Astrocyte (in vitro differentiated cells and primary cell): ENCODE results near the gene FHIT. TPM values are rescaled to one million over a fixed set of nuclear protein-coding genes. Genes with fewer than 3 reads are reported as not detected.

Source experiments
- DNase-seq: peaks from one replicate; pipeline ENCODE4 v3.0.0-alpha.2; 2010; ENCODE audit warnings: low read depth
- FAIRE-seq: peaks from 2 replicates; lab custom pipeline; 2011; peaks lifted over from hg19 to GRCh38; lab: Jason Lieb, UNC
- H2AFZ ChIP-seq: 2 replicates; pipeline ENCODE4 v1.6.0; 2012; ENCODE audit warnings: low read depth, low read length, inconsistent platforms
- H3K27ac ChIP-seq: 2 replicates; pipeline ENCODE4 v1.5.1; 2011; ENCODE audit warnings: low read depth, low read length, inconsistent platforms
- H3K27me3 ChIP-seq: 2 replicates; pipeline ENCODE4 v1.6.0; 2011; ENCODE audit warnings: low read length, inconsistent platforms; ENCODE audit not compliant: insufficient read depth
- H3K36me3 ChIP-seq: 2 replicates; pipeline ENCODE4 v1.5.1; 2011; ENCODE audit warnings: low read length, inconsistent platforms; ENCODE audit not compliant: insufficient read depth
- H3K4me1 ChIP-seq: 2 replicates; pipeline ENCODE4 v1.5.1; 2011; ENCODE audit warnings: low read length, inconsistent platforms; ENCODE audit not compliant: insufficient read depth
- H3K4me2 ChIP-seq: 2 replicates; pipeline ENCODE4 v1.6.0; 2012; ENCODE audit warnings: low read length, inconsistent platforms
- H3K4me3 ChIP-seq: 2 replicates; pipeline ENCODE4 v1.5.1; 2011; ENCODE audit warnings: low read depth, mild to moderate bottlenecking, low read length, inconsistent platforms; ENCODE audit not compliant: insufficient read depth
- H3K79me2 ChIP-seq: 2 replicates; pipeline ENCODE4 v1.6.0; 2012; ENCODE audit warnings: mild to moderate bottlenecking, low read length, inconsistent platforms; ENCODE audit not compliant: insufficient read depth
- H3K9ac ChIP-seq: 2 replicates; pipeline ENCODE4 v1.6.0; 2012; ENCODE audit warnings: mild to moderate bottlenecking, low read length, inconsistent platforms
- H3K9me3 ChIP-seq: 2 replicates; pipeline ENCODE4 v1.5.1; 2012; ENCODE audit warnings: low read depth, mild to moderate bottlenecking, low read length, inconsistent platforms; ENCODE audit not compliant: insufficient read depth
- H4K20me1 ChIP-seq: 2 replicates; pipeline ENCODE4 v1.6.0; 2012; ENCODE audit warnings: low read length, inconsistent platforms; ENCODE audit not compliant: insufficient read depth
- H3K27ac Mint-ChIP-seq: one replicate; pipeline ENCODE4 v1.8.0; 2021; ENCODE audit warnings: mild to moderate bottlenecking, mixed read lengths; ENCODE audit not compliant: unreplicated experiment
- H3K27me3 Mint-ChIP-seq: one replicate; pipeline ENCODE4 v1.8.0; 2021; ENCODE audit warnings: low read depth, mixed read lengths; ENCODE audit not compliant: unreplicated experiment
- H3K36me3 Mint-ChIP-seq: one replicate; pipeline ENCODE4 v1.8.0; 2021; ENCODE audit warnings: low read depth, mixed read lengths; ENCODE audit not compliant: unreplicated experiment
- H3K4me1 Mint-ChIP-seq: one replicate; pipeline ENCODE4 v1.8.0; 2021; ENCODE audit warnings: low read depth, mixed read lengths; ENCODE audit not compliant: unreplicated experiment
- H3K4me3 Mint-ChIP-seq: one replicate; pipeline ENCODE4 v1.8.0; 2021; ENCODE audit warnings: mild to moderate bottlenecking, moderate library complexity, mixed read lengths; ENCODE audit not compliant: unreplicated experiment
- H3K9me3 Mint-ChIP-seq: one replicate; pipeline ENCODE4 v1.8.0; 2021; ENCODE audit warnings: mild to moderate bottlenecking, mixed read lengths; ENCODE audit not compliant: unreplicated experiment
- EZH2 ChIP-seq: IDR thresholded peaks from 2 replicates; pipeline ENCODE4 v1.6.1; 2012; ENCODE audit warnings: mild to moderate bottlenecking, low read length, inconsistent platforms; ENCODE audit not compliant: insufficient read depth
- total RNA-seq: library from RNA; stranded (reverse); gene quantifications from 2 replicates; pipeline ENCODE4 v1.2.1, GENCODE V29; 2021
- TF ChIP-seq, protein P1 (sequence below): IDR thresholded peaks from 2 replicates; pipeline ENCODE4 v1.5.1; 2011; ENCODE audit warnings: low read depth, mild to moderate bottlenecking, inconsistent platforms, low read length, moderate library complexity; ENCODE audit not compliant: insufficient read depth

Gene FHIT
- total RNA-seq, 1 donor from 2014 or later: 6.7 TPM

DNA sequence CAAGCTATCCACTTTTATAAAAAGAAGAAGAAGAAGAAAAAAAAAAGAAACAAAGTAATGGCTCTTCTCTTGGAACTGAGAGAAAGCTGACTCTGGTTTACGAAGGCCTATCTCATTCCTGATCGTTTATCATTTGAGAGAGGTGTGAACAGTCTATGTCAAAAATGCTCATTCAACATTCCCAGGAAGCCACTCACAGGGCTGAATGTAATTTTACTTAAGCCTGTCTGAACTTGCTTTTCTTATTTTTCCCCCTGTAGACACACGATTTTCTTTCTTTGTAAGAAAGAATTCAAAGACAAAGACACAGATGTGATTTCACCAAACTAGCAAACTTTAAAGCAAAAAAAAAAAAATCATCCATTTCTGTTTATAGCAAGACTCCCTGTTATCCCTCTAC, 805.8 kb downstream of the FHIT start:
- no peaks in the 10 kb centered on the region for H3K79me2 ChIP-seq
- no peaks in the 10 kb centered on the region for H3K4me1 ChIP-seq
- TF ChIP-seq, protein P1, sequence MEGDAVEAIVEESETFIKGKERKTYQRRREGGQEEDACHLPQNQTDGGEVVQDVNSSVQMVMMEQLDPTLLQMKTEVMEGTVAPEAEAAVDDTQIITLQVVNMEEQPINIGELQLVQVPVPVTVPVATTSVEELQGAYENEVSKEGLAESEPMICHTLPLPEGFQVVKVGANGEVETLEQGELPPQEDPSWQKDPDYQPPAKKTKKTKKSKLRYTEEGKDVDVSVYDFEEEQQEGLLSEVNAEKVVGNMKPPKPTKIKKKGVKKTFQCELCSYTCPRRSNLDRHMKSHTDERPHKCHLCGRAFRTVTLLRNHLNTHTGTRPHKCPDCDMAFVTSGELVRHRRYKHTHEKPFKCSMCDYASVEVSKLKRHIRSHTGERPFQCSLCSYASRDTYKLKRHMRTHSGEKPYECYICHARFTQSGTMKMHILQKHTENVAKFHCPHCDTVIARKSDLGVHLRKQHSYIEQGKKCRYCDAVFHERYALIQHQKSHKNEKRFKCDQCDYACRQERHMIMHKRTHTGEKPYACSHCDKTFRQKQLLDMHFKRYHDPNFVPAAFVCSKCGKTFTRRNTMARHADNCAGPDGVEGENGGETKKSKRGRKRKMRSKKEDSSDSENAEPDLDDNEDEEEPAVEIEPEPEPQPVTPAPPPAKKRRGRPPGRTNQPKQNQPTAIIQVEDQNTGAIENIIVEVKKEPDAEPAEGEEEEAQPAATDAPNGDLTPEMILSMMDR: no peak
- no peak for TF ChIP-seq EZH2
- H3K36me3 ChIP-seq: no peaks in the 10 kb centered on the region
- H3K4me1 Mint-ChIP-seq: no peaks in the 10 kb centered on the region
- FAIRE-seq (no peak), DNase-seq (no peak)
- H3K27ac ChIP-seq: no peak overlapping the region
- no peaks in the 10 kb centered on the region for H3K36me3 Mint-ChIP-seq
- no peak overlapping the region for H3K4me3 ChIP-seq
- no peaks in the 10 kb centered on the region for H4K20me1 ChIP-seq
- no peak overlapping the region for H3K4me3 Mint-ChIP-seq
- H3K27me3 Mint-ChIP-seq: no peaks in the 10 kb centered on the region
- no peak overlapping the region for H3K9ac ChIP-seq
- H2AFZ ChIP-seq: no peak overlapping the region
- no peaks in the 10 kb centered on the region for H3K9me3 Mint-ChIP-seq
- no peaks in the 10 kb centered on the region for H3K27me3 ChIP-seq
- H3K27ac Mint-ChIP-seq: no peak overlapping the region
- no peaks in the 10 kb centered on the region for H3K9me3 ChIP-seq
- no peak overlapping the region for H3K4me2 ChIP-seq

DNA sequence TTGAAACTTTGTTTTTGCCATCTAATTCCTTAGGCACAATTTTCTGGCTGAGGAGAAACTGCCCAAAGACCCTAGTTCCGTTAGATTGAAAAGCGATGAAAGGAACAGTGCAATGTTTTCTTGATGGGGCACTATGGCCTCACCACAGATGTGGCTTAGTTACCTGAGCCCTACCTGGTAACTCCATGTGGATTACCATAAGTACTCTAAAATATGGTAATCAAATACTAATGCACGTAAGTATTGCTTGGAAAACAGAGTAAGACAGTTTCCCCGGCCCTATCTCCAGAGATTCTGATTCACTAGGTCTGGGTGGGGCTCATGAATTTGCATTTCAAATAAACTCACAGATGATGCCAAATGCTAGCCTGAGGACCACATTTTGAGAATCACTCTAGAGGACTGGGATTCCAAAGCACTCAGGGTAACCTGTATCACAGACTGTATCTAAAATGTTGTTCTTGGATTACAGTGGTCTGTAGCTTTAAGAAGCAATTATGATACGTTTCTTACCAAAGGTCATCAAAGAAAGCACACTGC, 806.3 kb downstream of the FHIT start:
- no peaks in the 10 kb centered on the region for H3K36me3 Mint-ChIP-seq
- FAIRE-seq: no peak

DNA sequence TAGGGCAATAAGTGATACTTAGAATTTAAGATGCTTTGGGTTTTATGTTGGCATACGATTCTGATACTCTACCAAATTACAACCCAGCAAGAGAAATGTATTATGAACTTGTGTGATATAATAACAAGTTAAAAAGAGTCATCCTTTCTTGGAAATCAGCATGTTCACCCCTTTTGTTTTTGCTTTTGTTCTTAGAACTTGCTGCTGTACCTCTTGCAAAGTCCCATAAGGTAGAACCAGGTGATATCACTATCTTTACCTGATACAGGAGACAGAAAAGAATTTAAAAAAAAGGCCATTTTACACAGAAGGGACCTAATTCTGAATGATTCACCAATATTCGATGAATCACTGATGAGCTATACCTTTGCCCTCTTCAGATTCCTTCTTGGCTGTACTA, 810.4 kb downstream of the FHIT start:
- FAIRE-seq (no peak), DNase-seq (no peak)
- Mint-ChIP-seq H3K4me1 (no peaks in the 10 kb centered on the region), H3K9me3 (no peaks in the 10 kb centered on the region), H3K4me3 (no peak overlapping the region), H3K27ac (no peak overlapping the region), H3K27me3 (peaks cover 3% of the 10 kb centered on the region), H3K36me3 (no peaks in the 10 kb centered on the region)
- H3K4me1 ChIP-seq: no peaks in the 10 kb centered on the region
- TF ChIP-seq EZH2: no peak
- TF ChIP-seq, protein P1: no peak
- H3K79me2 ChIP-seq: no peaks in the 10 kb centered on the region
- no peak overlapping the region for H3K27ac ChIP-seq
- H3K9me3 ChIP-seq: no peaks in the 10 kb centered on the region
- no peak overlapping the region for H3K9ac ChIP-seq
- no peaks in the 10 kb centered on the region for H3K27me3 ChIP-seq
- H2AFZ ChIP-seq: no peak overlapping the region
- no peaks in the 10 kb centered on the region for H3K36me3 ChIP-seq
- no peaks in the 10 kb centered on the region for H4K20me1 ChIP-seq
- no peak overlapping the region for H3K4me3 ChIP-seq
- no peak overlapping the region for H3K4me2 ChIP-seq

More for the DNA sequence above, 806.3 kb downstream of the FHIT start:
- Mint-ChIP-seq H3K4me3 (no peak overlapping the region), H3K4me1 (no peaks in the 10 kb centered on the region), H3K27ac (no peak overlapping the region), H3K9me3 (no peaks in the 10 kb centered on the region), H3K27me3 (no peaks in the 10 kb centered on the region)
- Histone ChIP-seq H3K27me3 (no peaks in the 10 kb centered on the region), H3K36me3 (no peaks in the 10 kb centered on the region), H3K9me3 (no peaks in the 10 kb centered on the region), H3K4me2 (no peak overlapping the region), H2AFZ (no peak overlapping the region), H3K79me2 (no peaks in the 10 kb centered on the region), H3K4me3 (no peak overlapping the region), H3K4me1 (no peaks in the 10 kb centered on the region), H4K20me1 (no peaks in the 10 kb centered on the region), H3K9ac (no peak overlapping the region), H3K27ac (no peak overlapping the region)
- no peak for DNase-seq
- TF ChIP-seq, protein P1: no peak
- TF ChIP-seq EZH2: no peak
